Measurements from ENCODE around the gene CLK3. TPM values are rescaled to one million over a fixed set of nuclear protein-coding genes. Genes with fewer than 3 reads are reported as not detected.

Gene CLK3
- total RNA-seq, 1 donor from 2014 or later, result 75.5 TPM

GRCh38 chr15:74613953-74614743 lies 1.5 kb upstream of the CLK3 start:
- peak overlapping the region; percentile 99 for H3K4me3 ChIP-seq
- H3K4me1 ChIP-seq, result peaks cover 34% of the 10 kb centered on the region
- H3K9me3 ChIP-seq, result no peaks in the 10 kb centered on the region
- H3K27ac ChIP-seq, result peak overlapping the region; percentile 99
- ATAC-seq (no peak), DNase-seq (no peak)
- no peaks in the 10 kb centered on the region for H3K27me3 ChIP-seq (ENCODE audit: low read depth)
- intact Hi-C loops (cut with DNase I), result no loop called here
- H3K36me3 ChIP-seq, result peaks cover 5% of the 10 kb centered on the region
- no peak for TF ChIP-seq CTCF (IDR thresholded peaks at IDR 0.05)

GRCh38 chr15:74614744-74615507 lies 710 bp upstream of the CLK3 start:
- Histone ChIP-seq H3K9me3 (no peaks in the 10 kb centered on the region), H3K4me3 (peak overlapping the region; percentile 99), H3K36me3 (peaks cover 13% of the 10 kb centered on the region), H3K27ac (peak overlapping the region; percentile 99), H3K27me3 (ENCODE audit: low read depth) (no peaks in the 10 kb centered on the region), H3K4me1 (peaks cover 37% of the 10 kb centered on the region)
- no peak for TF ChIP-seq CTCF (IDR thresholded peaks at IDR 0.05)
- ATAC-seq, result peak; percentile 86 to 89
- intact Hi-C loops (cut with DNase I), result no loop called here
- DNase-seq, result peak; percentile 93

- intact Hi-C loops (cut with DNase I), result no loop called here
- Histone ChIP-seq H3K27ac (peak overlapping the region; percentile 99), H3K27me3 (ENCODE audit: low read depth) (no peaks in the 10 kb centered on the region), H3K36me3 (peaks cover 28% of the 10 kb centered on the region), H3K4me3 (peak overlapping the region; percentile 99), H3K9me3 (no peaks in the 10 kb centered on the region), H3K4me1 (peaks cover 48% of the 10 kb centered on the region)
- DNase-seq (peak; percentile 86), ATAC-seq (peak; percentile 8 to 38)
- TF ChIP-seq CTCF (IDR thresholded peaks at IDR 0.05), result no peak
Observed at GRCh38 chr15:74616366-74616939, 817 bp downstream of the CLK3 start.

- Histone ChIP-seq H3K27ac (peak overlapping the region; percentile 99), H3K9me3 (no peaks in the 10 kb centered on the region), H3K4me3 (peak overlapping the region; percentile 99), H3K27me3 (ENCODE audit: low read depth) (no peaks in the 10 kb centered on the region), H3K4me1 (peaks cover 48% of the 10 kb centered on the region), H3K36me3 (peaks cover 34% of the 10 kb centered on the region)
- no peak for DNase-seq
- no peak for TF ChIP-seq CTCF (IDR thresholded peaks at IDR 0.05)
- intact Hi-C loops (cut with DNase I), result no loop called here
- ATAC-seq, result no peak
Observed at GRCh38 chr15:74616996-74617395, 1.4 kb downstream of the CLK3 start.

GRCh38 chr15:74618841-74619596 lies 3.4 kb downstream of the CLK3 start:
- no peaks in the 10 kb centered on the region for H3K27me3 ChIP-seq (ENCODE audit: low read depth)
- H3K36me3 ChIP-seq, result peaks cover 54% of the 10 kb centered on the region
- TF ChIP-seq CTCF (IDR thresholded peaks at IDR 0.05), result no peak
- H3K4me1 ChIP-seq, result peaks cover 57% of the 10 kb centered on the region
- no peak overlapping the region for H3K27ac ChIP-seq
- intact Hi-C loops (cut with DNase I), result no loop called here
- DNase-seq (no peak), ATAC-seq (no peak)
- H3K9me3 ChIP-seq, result no peaks in the 10 kb centered on the region
- H3K4me3 ChIP-seq, result no peak overlapping the region
